HepG2 (cell line): ENCODE results near the gene MARK4. TPM values are rescaled to one million over a fixed set of nuclear protein-coding genes. Genes with fewer than 3 reads are reported as not detected.

Experiments
- ATAC-seq: fragments of 200-7000 bp; cut with Tn5 transposase; 3 replicates; pipeline ENCODE4 v1.9.1; 2020; ENCODE audit warnings: mild to moderate bottlenecking, moderate library complexity
- BruUV-seq: library from RNA; stranded (reverse); fragments of 400-500 nt; replicated peaks from 2 replicates; lab custom pipeline; 2021; lab: Mats Ljungman, UMichigan
- CTCF ChIA-PET: fragments of 300-600 bp; formaldehyde crosslinking; extraction: SDS; loops from one replicate; lab custom pipeline; 2021; ENCODE audit warnings: low total read pairs, inconsistent platforms, low intra/inter-chr PET ratio; lab: Yijun Ruan, JAX
- POLR2A ChIA-PET: fragments of 350-600 bp; sonication (Branson Sonifier 250); formaldehyde crosslinking; loops from one replicate; lab custom pipeline; 2020; ENCODE audit warnings: antibody characterized with exemption, inconsistent platforms; lab: Yijun Ruan, JAX
- DNase-seq: peaks from one replicate; pipeline ENCODE4 v3.0.0-alpha.2; 2015; ENCODE audit warnings: low spot score
- FAIRE-seq: peaks from 3 replicates; lab custom pipeline; 2011; peaks lifted over from hg19 to GRCh38; lab: Jason Lieb, UNC
- H2AFZ ChIP-seq: one replicate; pipeline ENCODE4 v1.6.1; 2011; ENCODE audit warnings: low read length, inconsistent platforms
- H3K27ac ChIP-seq: fragments of 300-600 bp; 3 replicates; pipeline ENCODE4 v1.8.0; 2011; ENCODE audit warnings: mixed run types, mild to moderate bottlenecking, mixed read lengths, low read length, inconsistent platforms; ENCODE audit not compliant: insufficient read depth; ENCODE audit errors: extremely low read length
- H3K27me3 ChIP-seq, 2 experiments: fragments of 200-600 bp in 1 of 2; 2 replicates in 1 of 2; 3 replicates in 1 of 2; pipeline versions ENCODE4 v1.6.0 to v1.8.0; 2011; ENCODE audit warnings: low read length in 2 of 2, mild to moderate bottlenecking in 2 of 2, moderate library complexity in 2 of 2, inconsistent platforms in 1 of 2; ENCODE audit not compliant: insufficient read depth in 2 of 2, control insufficient read depth in 1 of 2
- H3K36me3 ChIP-seq, 2 experiments: fragments of 200-600 bp in 1 of 2; replicated peaks in 1 of 2; 2 replicates in 1 of 2; 3 replicates in 1 of 2; pipeline versions ENCODE4 v1.5.1 to v1.8.0; 2011; ENCODE audit warnings: low read length in 2 of 2, inconsistent platforms in 1 of 2; ENCODE audit not compliant: insufficient read depth in 2 of 2, control insufficient read depth in 1 of 2
- H3K4me1 ChIP-seq: 2 replicates; pipeline ENCODE4 v1.5.1; 2012; ENCODE audit warnings: low read length, inconsistent platforms; ENCODE audit not compliant: insufficient read depth
- H3K4me2 ChIP-seq: 2 replicates; pipeline ENCODE4 v1.6.0; 2011; ENCODE audit warnings: low read depth, low read length, inconsistent platforms
- H3K4me3 ChIP-seq, 3 experiments: fragments of 200-600 bp in 1 of 3; sonication (generic), shearing (Covaris generic) in 1 of 3; replicated peaks in 1 of 3; 2 replicates each; pipeline ENCODE4 v1.5.1; 2011 to 2016; ENCODE audit warnings: low read length in 3 of 3, inconsistent platforms in 2 of 3, low read depth in 2 of 3, mild to moderate bottlenecking in 2 of 3, control low read depth in 1 of 3, mixed read lengths in 1 of 3; ENCODE audit not compliant: insufficient read depth in 1 of 3
- H3K79me2 ChIP-seq: one replicate; pipeline ENCODE4 v1.6.1; 2011; ENCODE audit warnings: low read length, inconsistent platforms; ENCODE audit not compliant: insufficient read depth
- H3K9ac ChIP-seq: 2 replicates; pipeline ENCODE4 v1.6.0; 2011; ENCODE audit warnings: mild to moderate bottlenecking, low read depth, low read length, inconsistent platforms; ENCODE audit not compliant: insufficient read depth
- H3K9me3 ChIP-seq: 2 replicates; pipeline ENCODE4 v1.5.1; 2012; ENCODE audit warnings: mild to moderate bottlenecking, low read length
- H4K20me1 ChIP-seq: 2 replicates; pipeline ENCODE4 v1.6.0; 2011; ENCODE audit warnings: inconsistent platforms, mild to moderate bottlenecking, low read length, moderate library complexity; ENCODE audit not compliant: insufficient read depth
- DNMT3B ChIP-seq: conservative IDR thresholded peaks from 2 replicates; pipeline ENCODE4 v1.6.1; 2016; ENCODE audit warnings: missing biosample characterization, control low read depth
- IKZF1 ChIP-seq: fragments of 450-650 bp; IDR thresholded peaks from 2 replicates; pipeline ENCODE4 v1.7.1; 2016
- JUN ChIP-seq: sonication (generic); formaldehyde crosslinking; IDR thresholded peaks from 2 replicates; pipeline ENCODE4 v1.4.0; 2020; ENCODE audit warnings: mild to moderate bottlenecking, missing genetic modification reagents
- RELA ChIP-seq: sonication (generic); formaldehyde crosslinking; IDR thresholded peaks from 2 replicates; pipeline ENCODE4 v1.4.0; 2020; ENCODE audit warnings: missing genetic modification reagents
- SMC3 ChIP-seq: IDR thresholded peaks from 2 replicates; pipeline ENCODE4 v1.6.1; 2011; ENCODE audit warnings: low read length, improper control_type of control experiment
- SMYD3 ChIP-seq: sonication (generic); formaldehyde crosslinking; IDR thresholded peaks from 2 replicates; pipeline ENCODE4 v1.8.1; 2023; ENCODE audit warnings: mild to moderate bottlenecking, missing genetic modification reagents
- YEATS2 ChIP-seq: sonication (generic); formaldehyde crosslinking; IDR thresholded peaks from 2 replicates; pipeline ENCODE4 v1.4.0; 2020; ENCODE audit warnings: missing genetic modification reagents, borderline replicate concordance
- ZNF138 ChIP-seq: sonication (generic); formaldehyde crosslinking; IDR thresholded peaks from 2 replicates; pipeline ENCODE4 v1.5.0; 2020; ENCODE audit warnings: mild to moderate bottlenecking, low read depth, missing genetic modification reagents
- ZNF33B ChIP-seq: sonication (generic); formaldehyde crosslinking; IDR thresholded peaks from 2 replicates; pipeline ENCODE4 v1.5.1; 2020; ENCODE audit warnings: mild to moderate bottlenecking, missing genetic modification reagents
- ZNF367 ChIP-seq: sonication (generic); formaldehyde crosslinking; IDR thresholded peaks from 2 replicates; pipeline ENCODE4 v1.4.0; 2020; ENCODE audit warnings: missing genetic modification reagents, borderline replicate concordance
- ZNF83 ChIP-seq: sonication (generic); formaldehyde crosslinking; IDR thresholded peaks from 2 replicates; pipeline ENCODE4 v1.4.0; 2020; ENCODE audit warnings: missing genetic modification reagents, mild to moderate bottlenecking, borderline replicate concordance
- WGBS: methylation state at CpG from one replicate; pipeline ENCODE4 v1.1.6; 2017; ENCODE audit warnings: low lambda C conversion rate; 5-methylcytosine and 5-hydroxymethylcytosine counted together
- in situ Hi-C: cut with HindIII; loops from 2 replicates; pipeline ENCODE4 v1.10.0; 2017; ENCODE audit warnings: low pct_unique_long_range_greater_than_20kb; ENCODE audit not compliant: extremely low pct_ligation_motif_present
- intact Hi-C: fragments of 100-400 bp; cut with micrococcal nuclease; formaldehyde crosslinking; loops from one replicate; pipeline ENCODE4 v1.10.0; 2022; ENCODE audit not compliant: unreplicated experiment
- polyA plus RNA-seq, 8 experiments: library from polyadenylated mRNA; depleted of rRNA in 3 of 8; stranded (reverse) in 7 of 8; unstranded in 1 of 8; fragments of >200 nt; fragmentation: Illumina TruSeq in 4 of 8; extraction: Trizol in 4 of 8; gene quantifications; 2 replicates each; pipeline versions ENCODE4 v1.2.1 to v1.2.3, GENCODE V29; 2011 to 2016; ENCODE audit warnings: low read depth in 4 of 8, missing spikeins in 1 of 8, mixed read lengths in 1 of 8; ENCODE audit not compliant: insufficient read depth in 1 of 8
- total RNA-seq, 5 experiments: library from RNA; depleted of rRNA; stranded (reverse); fragments of >200 nt; fragmentation: Illumina TruSeq; extraction: Trizol; gene quantifications; 2 replicates each; pipeline ENCODE4 v1.2.3, GENCODE V29; 2016; ENCODE audit warnings: low read depth in 1 of 5
- TF ChIP-seq, protein P1 (sequence below): sonication (generic); formaldehyde crosslinking; conservative IDR thresholded peaks from 2 replicates; pipeline ENCODE4 v1.8.1; 2023; ENCODE audit warnings: missing genetic modification reagents
- TF ChIP-seq, protein P2 (sequence below), 2 experiments: sonication (generic) in 1 of 2; formaldehyde crosslinking in 1 of 2; IDR thresholded peaks; 2 replicates each; pipeline versions ENCODE4 v1.4.0 to v1.6.1; 2016 to 2020; ENCODE audit warnings: borderline replicate concordance in 1 of 2, low read depth in 1 of 2, mild to moderate bottlenecking in 1 of 2, missing genetic modification reagents in 1 of 2

The MARK4 gene
- total and polyA plus RNA-seq, 2 of the 13 experiments (the other 11 are each of a cell fraction or from before 2014, with no cell fraction given), result 7.0 to 12.2 TPM

DNA sequence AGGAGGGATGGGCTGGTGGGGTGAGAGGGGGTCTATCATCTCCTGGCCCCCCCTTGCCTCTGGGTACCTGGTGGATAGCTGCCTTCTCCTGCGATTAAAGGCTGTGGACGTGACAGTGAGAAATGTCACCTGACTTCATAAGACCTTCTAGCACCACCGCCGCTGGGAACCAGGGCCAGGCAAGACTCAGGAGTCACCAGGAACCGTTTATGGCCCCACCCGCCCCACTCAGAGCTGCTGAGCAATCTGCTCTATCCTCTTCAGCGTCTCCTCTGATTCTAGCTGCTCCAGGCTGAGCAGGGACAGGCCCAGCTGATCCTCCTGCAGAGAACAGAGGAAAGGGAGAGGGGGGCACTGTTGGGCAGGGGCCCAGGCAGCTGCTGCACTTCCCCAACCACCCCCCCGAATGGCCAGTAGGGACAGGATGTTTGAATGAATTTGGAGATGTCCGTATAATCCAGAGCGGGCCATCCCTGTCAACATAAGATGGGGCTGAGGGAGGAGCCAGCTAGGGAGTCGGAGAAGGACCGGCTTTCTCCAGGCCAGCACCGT is 100.4 kb downstream of the MARK4 start:
- H3K9me3 ChIP-seq, result no peaks in the 10 kb centered on the region
- H3K4me2 ChIP-seq, result no peak overlapping the region
- in situ Hi-C loops, result no loop called here
- no peaks in the 10 kb centered on the region for H3K79me2 ChIP-seq
- no peak for DNase-seq
- H3K27ac ChIP-seq, result no peak overlapping the region
- ATAC-seq, result no peak
- H3K36me3 ChIP-seq, result peaks cover 20 to 53% of the 10 kb centered on the region in 2 experiments; a peak in 4 of 5 replicates
- CTCF ChIA-PET, result no interaction called here
- no peaks in the 10 kb centered on the region for H4K20me1 ChIP-seq
- peaks cover 2% of the 10 kb centered on the region; the same call in 1 of the 2 replicates for H3K4me1 ChIP-seq
- 93% methylated on average over 12 of the region's 13 CpGs for WGBS
- FAIRE-seq, result no peak
- no TSS peak for BruUV-seq
- peaks cover 0 to 11% of the 10 kb centered on the region in 2 experiments; a peak in 2 of 5 replicates for H3K27me3 ChIP-seq
- TF ChIP-seq YEATS2 (CRISPR knock-in tag), result no peak
- TF ChIP-seq, protein P1, sequence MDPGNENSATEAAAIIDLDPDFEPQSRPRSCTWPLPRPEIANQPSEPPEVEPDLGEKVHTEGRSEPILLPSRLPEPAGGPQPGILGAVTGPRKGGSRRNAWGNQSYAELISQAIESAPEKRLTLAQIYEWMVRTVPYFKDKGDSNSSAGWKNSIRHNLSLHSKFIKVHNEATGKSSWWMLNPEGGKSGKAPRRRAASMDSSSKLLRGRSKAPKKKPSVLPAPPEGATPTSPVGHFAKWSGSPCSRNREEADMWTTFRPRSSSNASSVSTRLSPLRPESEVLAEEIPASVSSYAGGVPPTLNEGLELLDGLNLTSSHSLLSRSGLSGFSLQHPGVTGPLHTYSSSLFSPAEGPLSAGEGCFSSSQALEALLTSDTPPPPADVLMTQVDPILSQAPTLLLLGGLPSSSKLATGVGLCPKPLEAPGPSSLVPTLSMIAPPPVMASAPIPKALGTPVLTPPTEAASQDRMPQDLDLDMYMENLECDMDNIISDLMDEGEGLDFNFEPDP (CRISPR knock-in tag), result no peak
- no peak for TF ChIP-seq ZNF138 (CRISPR knock-in tag)
- no peak for TF ChIP-seq SMYD3 (CRISPR knock-in tag)
- no peak for TF ChIP-seq IKZF1
- TF ChIP-seq, protein P2, sequence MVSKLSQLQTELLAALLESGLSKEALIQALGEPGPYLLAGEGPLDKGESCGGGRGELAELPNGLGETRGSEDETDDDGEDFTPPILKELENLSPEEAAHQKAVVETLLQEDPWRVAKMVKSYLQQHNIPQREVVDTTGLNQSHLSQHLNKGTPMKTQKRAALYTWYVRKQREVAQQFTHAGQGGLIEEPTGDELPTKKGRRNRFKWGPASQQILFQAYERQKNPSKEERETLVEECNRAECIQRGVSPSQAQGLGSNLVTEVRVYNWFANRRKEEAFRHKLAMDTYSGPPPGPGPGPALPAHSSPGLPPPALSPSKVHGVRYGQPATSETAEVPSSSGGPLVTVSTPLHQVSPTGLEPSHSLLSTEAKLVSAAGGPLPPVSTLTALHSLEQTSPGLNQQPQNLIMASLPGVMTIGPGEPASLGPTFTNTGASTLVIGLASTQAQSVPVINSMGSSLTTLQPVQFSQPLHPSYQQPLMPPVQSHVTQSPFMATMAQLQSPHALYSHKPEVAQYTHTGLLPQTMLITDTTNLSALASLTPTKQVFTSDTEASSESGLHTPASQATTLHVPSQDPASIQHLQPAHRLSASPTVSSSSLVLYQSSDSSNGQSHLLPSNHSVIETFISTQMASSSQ (IDR thresholded peaks at IDR 0.05; ENCODE audit: low read depth), result no peak
- TF ChIP-seq, protein P2 (CRISPR knock-in tag; IDR thresholded peaks at IDR 0.05; ENCODE audit: borderline replicate concordance), result no peak
- TF ChIP-seq RELA, result no peak
- no peak for TF ChIP-seq SMC3
- TF ChIP-seq DNMT3B (CRISPR knock-in tag), result no peak
- TF ChIP-seq JUN (CRISPR knock-in tag), result no peak
- TF ChIP-seq ZNF367, result no peak
- TF ChIP-seq ZNF83, result no peak
- TF ChIP-seq ZNF33B (CRISPR knock-in tag), result no peak
- TF ChIP-seq, all 625 proteins: peak for 0
- H3K4me3 ChIP-seq, result no peak overlapping the region
- H2AFZ ChIP-seq, result no peak overlapping the region
- intact Hi-C loops, result no loop called here
- POLR2A ChIA-PET, result no interaction called here
- H3K9ac ChIP-seq, result no peak overlapping the region
